Measurements from ENCODE around the gene L1TD1.
"Not testable (repeated sequence)": the region's sequence is repeated elsewhere in the genome, so short reads cannot be mapped to it uniquely, and the experiment has no call there.

Gene L1TD1

GRCh38 chr1:62194651-62195544 lies at the start of gene L1TD1:
Gene L1TD1, plus strand, starts transcription at chr1:62194849. Its CDS starts 11,780 bp downstream, at chr1:62206629.
- Histone ChIP-seq H3K9me3 (ENCODE audit: control insufficient read depth, insufficient read depth, low read length) (no peaks in the 10 kb centered on the region), H3K27ac (ENCODE audit: low read length) (no peak within 1 kb of the TSS), H3K27me3 (ENCODE audit: control insufficient read depth, insufficient read depth, low read length) (no peaks in the 10 kb centered on the region), H3K36me3 (ENCODE audit: control insufficient read depth, insufficient read depth, low read length) (peaks cover 8% of the 10 kb centered on the region; the same call in 1 of the 2 replicates), H3K4me1 (ENCODE audit: control insufficient read depth, insufficient read depth, low read length) (0 out of 2 replicates have a peak, but pooled peaks cover 3% of the 10 kb centered on the region), H3K4me3 (ENCODE audit: low read length) (peak within 1 kb of the TSS; percentile 96)
- DNase-seq (ENCODE audit: low read depth, low spot score) = no peak
- no CpG with 5 or more reads among the region's 55 CpGs for WGBS (ENCODE audit: insufficient coverage, insufficient read length)

- Histone ChIP-seq H3K4me1 (ENCODE audit: control insufficient read depth, insufficient read depth, low read length) (no peaks in the 10 kb centered on the region), H3K27ac (ENCODE audit: low read length) (no peak overlapping the region), H3K27me3 (ENCODE audit: control insufficient read depth, insufficient read depth, low read length) (no peaks in the 10 kb centered on the region), H3K4me3 (ENCODE audit: low read length) (no peak overlapping the region), H3K36me3 (ENCODE audit: control insufficient read depth, insufficient read depth, low read length) (no peaks in the 10 kb centered on the region; the same call in 1 of the 2 replicates), H3K9me3 (ENCODE audit: control insufficient read depth, insufficient read depth, low read length) (no peaks in the 10 kb centered on the region)
- no CpG with 5 or more reads among the region's 6 CpGs for WGBS (ENCODE audit: insufficient coverage, insufficient read length)
- no peak for DNase-seq (ENCODE audit: low read depth, low spot score)
Observed at GRCh38 chr1:62159940-62160348, 34.7 kb upstream of the L1TD1 start.

GRCh38 chr1:62161711-62162110 lies 32.9 kb upstream of the L1TD1 start:
- Histone ChIP-seq H3K36me3 (ENCODE audit: control insufficient read depth, insufficient read depth, low read length) (no peaks in the 10 kb centered on the region; the same call in 1 of the 2 replicates), H3K4me1 (ENCODE audit: control insufficient read depth, insufficient read depth, low read length) (no peaks in the 10 kb centered on the region), H3K9me3 (ENCODE audit: control insufficient read depth, insufficient read depth, low read length) (no peaks in the 10 kb centered on the region), H3K27ac (ENCODE audit: low read length) (no peak overlapping the region), H3K27me3 (ENCODE audit: control insufficient read depth, insufficient read depth, low read length) (no peaks in the 10 kb centered on the region), H3K4me3 (ENCODE audit: low read length) (no peak overlapping the region)
- DNase-seq (ENCODE audit: low read depth, low spot score) = no peak
- WGBS (ENCODE audit: insufficient coverage, insufficient read length) = no CpG with 5 or more reads among the region's 1 CpG

- not testable (repeated sequence) for H3K27me3 ChIP-seq (ENCODE audit: control insufficient read depth, insufficient read depth, low read length); H3K27ac ChIP-seq (ENCODE audit: low read length); H3K4me3 ChIP-seq (ENCODE audit: low read length); DNase-seq (ENCODE audit: low read depth, low spot score); H3K4me1 ChIP-seq (ENCODE audit: control insufficient read depth, insufficient read depth, low read length); H3K9me3 ChIP-seq (ENCODE audit: control insufficient read depth, insufficient read depth, low read length); H3K36me3 ChIP-seq (ENCODE audit: control insufficient read depth, insufficient read depth, low read length)
- WGBS (ENCODE audit: insufficient coverage, insufficient read length) = no CpG with 5 or more reads among the region's 10 CpGs
Observed at GRCh38 chr1:62170380-62170779, 24.3 kb upstream of the L1TD1 start.

GRCh38 chr1:62175568-62176179 lies 19.0 kb upstream of the L1TD1 start:
- Histone ChIP-seq H3K9me3 (ENCODE audit: control insufficient read depth, insufficient read depth, low read length) (no peaks in the 10 kb centered on the region), H3K27me3 (ENCODE audit: control insufficient read depth, insufficient read depth, low read length) (no peaks in the 10 kb centered on the region), H3K4me3 (ENCODE audit: low read length) (no peak overlapping the region), H3K4me1 (ENCODE audit: control insufficient read depth, insufficient read depth, low read length) (no peaks in the 10 kb centered on the region), H3K36me3 (ENCODE audit: control insufficient read depth, insufficient read depth, low read length) (no peaks in the 10 kb centered on the region), H3K27ac (ENCODE audit: low read length) (no peak overlapping the region)
- no peak for DNase-seq (ENCODE audit: low read depth, low spot score)
- WGBS (ENCODE audit: insufficient coverage, insufficient read length) = no CpG with 5 or more reads among the region's 9 CpGs

GRCh38 chr1:62176597-62177312 lies 17.9 kb upstream of the L1TD1 start:
- no peaks in the 10 kb centered on the region for H3K4me1 ChIP-seq (ENCODE audit: control insufficient read depth, insufficient read depth, low read length)
- H3K4me3 ChIP-seq (ENCODE audit: low read length) = no peak overlapping the region
- no peaks in the 10 kb centered on the region for H3K36me3 ChIP-seq (ENCODE audit: control insufficient read depth, insufficient read depth, low read length)
- no peak for DNase-seq (ENCODE audit: low read depth, low spot score)
- WGBS (ENCODE audit: insufficient coverage, insufficient read length) = no CpG with 5 or more reads among the region's 14 CpGs
- H3K27me3 ChIP-seq (ENCODE audit: control insufficient read depth, insufficient read depth, low read length) = no peaks in the 10 kb centered on the region
- no peaks in the 10 kb centered on the region for H3K9me3 ChIP-seq (ENCODE audit: control insufficient read depth, insufficient read depth, low read length)
- H3K27ac ChIP-seq (ENCODE audit: low read length) = no peak overlapping the region

- H3K27me3 ChIP-seq (ENCODE audit: control insufficient read depth, insufficient read depth, low read length) = no peaks in the 10 kb centered on the region
- DNase-seq (ENCODE audit: low read depth, low spot score) = no peak
- no CpG with 5 or more reads among the region's 1 CpG for WGBS (ENCODE audit: insufficient coverage, insufficient read length)
- no peak overlapping the region for H3K4me3 ChIP-seq (ENCODE audit: low read length)
- H3K36me3 ChIP-seq (ENCODE audit: control insufficient read depth, insufficient read depth, low read length) = no peaks in the 10 kb centered on the region
- H3K27ac ChIP-seq (ENCODE audit: low read length) = no peak overlapping the region
- H3K4me1 ChIP-seq (ENCODE audit: control insufficient read depth, insufficient read depth, low read length) = no peaks in the 10 kb centered on the region
- no peaks in the 10 kb centered on the region for H3K9me3 ChIP-seq (ENCODE audit: control insufficient read depth, insufficient read depth, low read length)
Observed at GRCh38 chr1:62177621-62178020, 17.0 kb upstream of the L1TD1 start.

GRCh38 chr1:62178372-62178771 lies 16.3 kb upstream of the L1TD1 start:
- no peak overlapping the region for H3K4me3 ChIP-seq (ENCODE audit: low read length)
- no peaks in the 10 kb centered on the region for H3K36me3 ChIP-seq (ENCODE audit: control insufficient read depth, insufficient read depth, low read length)
- no peaks in the 10 kb centered on the region for H3K9me3 ChIP-seq (ENCODE audit: control insufficient read depth, insufficient read depth, low read length)
- no peak overlapping the region for H3K27ac ChIP-seq (ENCODE audit: low read length)
- 0 out of 2 replicates have a peak, but pooled peaks cover 1% of the 10 kb centered on the region for H3K4me1 ChIP-seq (ENCODE audit: control insufficient read depth, insufficient read depth, low read length)
- DNase-seq (ENCODE audit: low read depth, low spot score) = no peak
- H3K27me3 ChIP-seq (ENCODE audit: control insufficient read depth, insufficient read depth, low read length) = no peaks in the 10 kb centered on the region
- no CpG with 5 or more reads among the region's 7 CpGs for WGBS (ENCODE audit: insufficient coverage, insufficient read length)

GRCh38 chr1:62180054-62180453 lies 14.6 kb upstream of the L1TD1 start:
- not testable (repeated sequence) for H3K36me3 ChIP-seq (ENCODE audit: control insufficient read depth, insufficient read depth, low read length); DNase-seq (ENCODE audit: low read depth, low spot score); H3K4me3 ChIP-seq (ENCODE audit: low read length); H3K9me3 ChIP-seq (ENCODE audit: control insufficient read depth, insufficient read depth, low read length); H3K27me3 ChIP-seq (ENCODE audit: control insufficient read depth, insufficient read depth, low read length); H3K4me1 ChIP-seq (ENCODE audit: control insufficient read depth, insufficient read depth, low read length); H3K27ac ChIP-seq (ENCODE audit: low read length)
- WGBS (ENCODE audit: insufficient coverage, insufficient read length) = no CpG with 5 or more reads among the region's 4 CpGs

- no peak overlapping the region for H3K27ac ChIP-seq (ENCODE audit: low read length)
- H3K4me1 ChIP-seq (ENCODE audit: control insufficient read depth, insufficient read depth, low read length) = peaks cover 3% of the 10 kb centered on the region; the same call in 1 of the 2 replicates
- no peaks in the 10 kb centered on the region for H3K36me3 ChIP-seq (ENCODE audit: control insufficient read depth, insufficient read depth, low read length)
- H3K9me3 ChIP-seq (ENCODE audit: control insufficient read depth, insufficient read depth, low read length) = no peaks in the 10 kb centered on the region
- H3K27me3 ChIP-seq (ENCODE audit: control insufficient read depth, insufficient read depth, low read length) = no peaks in the 10 kb centered on the region
- H3K4me3 ChIP-seq (ENCODE audit: low read length) = no peak overlapping the region
- WGBS (ENCODE audit: insufficient coverage, insufficient read length) = no CpG with 5 or more reads among the region's 6 CpGs
- DNase-seq (ENCODE audit: low read depth, low spot score) = no peak
Observed at GRCh38 chr1:62180639-62181038, 14.0 kb upstream of the L1TD1 start.
